Lower leg skin (tissue), 3 donors: Measurements from ENCODE around the gene CDC42EP5.

Source experiments
- POLR2A ChIP-seq, 2 donors: fragments of 450-650 bp; IDR thresholded peaks; one replicate each; pipeline ENCODE4 v1.6.1; 2016 to 2017; ENCODE audit warnings: antibody characterized with exemption in 2 of 2, mild to moderate bottlenecking in 1 of 2, moderate library complexity in 1 of 2
- TF ChIP-seq, protein P1 (sequence below), 3 donors: fragments of 450-650 bp; IDR thresholded peaks; one replicate each; pipeline ENCODE4 v1.5.1; 2016; ENCODE audit warnings: antibody characterized with exemption in 3 of 3, mild to moderate bottlenecking in 3 of 3, moderate library complexity in 2 of 3

DNA sequence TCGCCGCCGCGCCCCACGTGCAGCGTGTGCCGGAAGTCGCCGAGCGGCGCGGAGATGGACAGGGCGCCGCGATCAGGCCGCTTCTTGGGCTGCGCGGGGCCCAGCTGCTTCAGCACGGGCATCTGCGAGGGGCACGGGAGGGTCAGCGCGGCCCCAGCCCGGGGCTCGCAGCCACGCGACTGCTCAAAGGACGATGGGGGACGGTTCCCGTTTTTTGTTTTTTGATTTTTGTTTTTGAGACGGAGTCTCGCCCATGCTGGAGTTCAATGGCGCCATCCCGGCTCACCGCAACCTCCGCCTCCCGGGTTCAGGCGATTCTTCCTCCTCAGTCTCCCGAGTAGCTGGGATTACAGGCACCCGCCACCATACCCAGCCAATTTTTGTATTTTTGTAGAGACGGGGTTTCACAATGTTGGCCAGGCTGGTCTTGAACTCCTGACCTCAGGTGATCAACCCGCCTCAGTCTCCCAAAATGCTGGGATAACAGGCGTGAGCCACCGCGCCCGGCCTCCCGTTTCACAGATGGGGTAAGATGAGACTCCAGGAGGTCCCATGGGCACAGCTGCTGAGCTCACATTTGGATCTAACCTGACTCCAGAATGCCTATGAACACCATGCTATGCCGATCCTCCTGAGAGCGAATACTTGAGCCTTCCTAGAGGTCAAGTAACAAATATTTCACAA is 7.5 kb downstream of the CDC42EP5 start:
- TF ChIP-seq, protein P1, sequence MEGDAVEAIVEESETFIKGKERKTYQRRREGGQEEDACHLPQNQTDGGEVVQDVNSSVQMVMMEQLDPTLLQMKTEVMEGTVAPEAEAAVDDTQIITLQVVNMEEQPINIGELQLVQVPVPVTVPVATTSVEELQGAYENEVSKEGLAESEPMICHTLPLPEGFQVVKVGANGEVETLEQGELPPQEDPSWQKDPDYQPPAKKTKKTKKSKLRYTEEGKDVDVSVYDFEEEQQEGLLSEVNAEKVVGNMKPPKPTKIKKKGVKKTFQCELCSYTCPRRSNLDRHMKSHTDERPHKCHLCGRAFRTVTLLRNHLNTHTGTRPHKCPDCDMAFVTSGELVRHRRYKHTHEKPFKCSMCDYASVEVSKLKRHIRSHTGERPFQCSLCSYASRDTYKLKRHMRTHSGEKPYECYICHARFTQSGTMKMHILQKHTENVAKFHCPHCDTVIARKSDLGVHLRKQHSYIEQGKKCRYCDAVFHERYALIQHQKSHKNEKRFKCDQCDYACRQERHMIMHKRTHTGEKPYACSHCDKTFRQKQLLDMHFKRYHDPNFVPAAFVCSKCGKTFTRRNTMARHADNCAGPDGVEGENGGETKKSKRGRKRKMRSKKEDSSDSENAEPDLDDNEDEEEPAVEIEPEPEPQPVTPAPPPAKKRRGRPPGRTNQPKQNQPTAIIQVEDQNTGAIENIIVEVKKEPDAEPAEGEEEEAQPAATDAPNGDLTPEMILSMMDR (IDR thresholded peaks at IDR 0.05), result no peak
- TF ChIP-seq POLR2A (IDR thresholded peaks at IDR 0.05), result no peak
